NCI-H748 treated with DMSO at 0.1 percent for 48 hours (cell line): ENCODE data around the gene OSBP.
A peak's percentile ranks its signal among the peaks of the same experiment; 100 is the strongest.
"Not testable (repeated sequence)": the region's sequence is repeated elsewhere in the genome, so short reads cannot be mapped to it uniquely, and the experiment has no call there.

ENCODE experiments used
- DNase-seq: peaks from one replicate; lab custom pipeline; 2025; lab: John Stamatoyannopoulos, UW

Gene OSBP

GRCh38 chr11:59553323-59553722 lies 62.3 kb downstream of the OSBP start:
- DNase-seq: no peak

- DNase-seq: no peak
These were observed 62.7 kb downstream of the OSBP start for GRCh38 chr11:59552844-59553243.

- peak; percentile 16 for DNase-seq
These were observed 63.7 kb downstream of the OSBP start for GRCh38 chr11:59551659-59552521.

GRCh38 chr11:59550842-59551658 lies 64.5 kb downstream of the OSBP start:
- peak; percentile 90 for DNase-seq

- DNase-seq: peak; percentile 89
These were observed 65.2 kb downstream of the OSBP start for GRCh38 chr11:59550368-59550841.

- no peak for DNase-seq
These were observed 67.3 kb downstream of the OSBP start for GRCh38 chr11:59548309-59548656.

GRCh38 chr11:59547605-59548308 lies 67.8 kb downstream of the OSBP start:
- not testable (repeated sequence) for DNase-seq

GRCh38 chr11:59545179-59546020 lies 70.2 kb downstream of the OSBP start:
- no peak for DNase-seq

- DNase-seq: no peak
These were observed 70.8 kb downstream of the OSBP start for GRCh38 chr11:59544869-59545178.

GRCh38 chr11:59543713-59544112 lies 71.9 kb downstream of the OSBP start:
- DNase-seq: not testable (repeated sequence)

GRCh38 chr11:59542142-59542810 lies 73.3 kb downstream of the OSBP start:
- no peak for DNase-seq

GRCh38 chr11:59534676-59535075 lies 80.9 kb downstream of the OSBP start:
- no peak for DNase-seq

GRCh38 chr11:59532620-59533019 lies 83.0 kb downstream of the OSBP start:
- DNase-seq: no peak

- no peak for DNase-seq
These were observed 86.9 kb downstream of the OSBP start for GRCh38 chr11:59528711-59529110.
